CD14-positive monocyte (primary cell): ENCODE results near the gene MB21D2. TPM values are rescaled to one million over a fixed set of nuclear protein-coding genes. Genes with fewer than 3 reads are reported as not detected.

Experiments used
- DNase-seq, 3 donors: peaks; one replicate each; pipeline ENCODE4 v3.0.0-alpha.2; 2011 to 2022
- H2AFZ ChIP-seq: 2 replicates; pipeline ENCODE4 v1.6.0; 2012; ENCODE audit warnings: mild to moderate bottlenecking, low read depth, low read length, inconsistent platforms; ENCODE audit not compliant: insufficient read depth, poor library complexity, severe bottlenecking
- H3K27ac ChIP-seq, 2 donors: 1 replicate in 1 of 2; 2 replicates in 1 of 2; pipeline ENCODE4 v1.5.1; 2012 to 2013; ENCODE audit warnings: low read length in 2 of 2, control low read depth in 1 of 2, inconsistent platforms in 1 of 2, low read depth in 1 of 2, mild to moderate bottlenecking in 1 of 2
- H3K27me3 ChIP-seq, 2 donors: one replicate each; pipeline versions ENCODE4 v1.6.0 to v1.6.1; 2011 to 2013; ENCODE audit warnings: low read length in 2 of 2; ENCODE audit not compliant: control insufficient read depth in 2 of 2, insufficient read depth in 2 of 2
- H3K36me3 ChIP-seq, 2 donors: replicated peaks in 1 of 2; 1 replicate in 1 of 2; 2 replicates in 1 of 2; pipeline versions ENCODE4 v1.5.1 to v1.6.1; 2012 to 2013; ENCODE audit warnings: low read length in 2 of 2, control low read depth in 1 of 2, inconsistent platforms in 1 of 2, mild to moderate bottlenecking in 1 of 2; ENCODE audit not compliant: insufficient read depth in 2 of 2, control insufficient read depth in 1 of 2
- H3K4me1 ChIP-seq, 2 donors: 1 replicate in 1 of 2; 2 replicates in 1 of 2; pipeline versions ENCODE4 v1.5.1 to v1.6.1; 2012 to 2013; ENCODE audit warnings: low read length in 2 of 2, control low read depth in 1 of 2, inconsistent platforms in 1 of 2, mild to moderate bottlenecking in 1 of 2, moderate library complexity in 1 of 2; ENCODE audit not compliant: insufficient read depth in 2 of 2, control insufficient read depth in 1 of 2
- H3K4me2 ChIP-seq: replicated peaks from 2 replicates; pipeline ENCODE3; 2012; ENCODE audit warnings: low read length, moderate library complexity, mild to moderate bottlenecking; ENCODE audit not compliant: poor library complexity, severe bottlenecking; ENCODE audit errors: extremely low read depth
- H3K4me3 ChIP-seq, 3 experiments: fragments of 200-600 bp in 1 of 3; sonication (generic) in 1 of 3; replicated peaks in 1 of 3; 1 replicate in 2 of 3; 2 replicates in 1 of 3; pipeline ENCODE4 v1.5.1; 2011 to 2013; ENCODE audit warnings: low read length in 3 of 3, mild to moderate bottlenecking in 3 of 3, control low read depth in 2 of 3, low read depth in 2 of 3, inconsistent platforms in 1 of 3, moderate library complexity in 1 of 3
- H3K79me2 ChIP-seq: 2 replicates; pipeline ENCODE4 v1.6.0; 2012; ENCODE audit warnings: mild to moderate bottlenecking, control low read depth, inconsistent platforms, low read length, moderate library complexity; ENCODE audit not compliant: insufficient read depth
- H3K9ac ChIP-seq: 2 replicates; pipeline ENCODE4 v1.6.0; 2017; ENCODE audit warnings: low read length, mild to moderate bottlenecking; ENCODE audit not compliant: insufficient read depth, poor library complexity, severe bottlenecking
- H3K9me3 ChIP-seq, 2 donors: replicated peaks in 1 of 2; 1 replicate in 1 of 2; 2 replicates in 1 of 2; pipeline versions ENCODE4 v1.5.1 to v1.6.1; 2012 to 2013; ENCODE audit warnings: low read length in 2 of 2, control low read depth in 1 of 2; ENCODE audit not compliant: control insufficient read depth in 1 of 2, insufficient read depth in 1 of 2
- H4K20me1 ChIP-seq: 2 replicates; pipeline ENCODE4 v1.6.0; 2012; ENCODE audit warnings: mild to moderate bottlenecking, low read length, control low read depth, moderate library complexity; ENCODE audit not compliant: insufficient read depth
- H3K27ac Mint-ChIP-seq, 7 donors: one replicate each; pipeline ENCODE4 v1.8.0; 2020; ENCODE audit warnings: mild to moderate bottlenecking in 7 of 7, mixed read lengths in 7 of 7, moderate library complexity in 6 of 7, inconsistent platforms in 2 of 7
- H3K27me3 Mint-ChIP-seq, 3 donors: one replicate each; pipeline ENCODE4 v1.8.0; 2021 to 2022; ENCODE audit warnings: low read depth in 3 of 3, mild to moderate bottlenecking in 3 of 3, mixed read lengths in 3 of 3, moderate library complexity in 3 of 3, inconsistent platforms in 1 of 3
- H3K36me3 Mint-ChIP-seq, 2 donors: one replicate each; pipeline ENCODE4 v1.8.0; 2020; ENCODE audit warnings: mixed read lengths in 2 of 2, inconsistent platforms in 1 of 2, mild to moderate bottlenecking in 1 of 2
- H3K4me1 Mint-ChIP-seq: one replicate; pipeline ENCODE4 v1.8.0; 2020; ENCODE audit warnings: mild to moderate bottlenecking, mixed read lengths
- H3K4me3 Mint-ChIP-seq, 2 donors: one replicate each; pipeline ENCODE4 v1.8.0; 2020; ENCODE audit warnings: mild to moderate bottlenecking in 2 of 2, mixed read lengths in 2 of 2, moderate library complexity in 1 of 2
- H3K9me3 Mint-ChIP-seq, 7 donors: one replicate each; pipeline ENCODE4 v1.8.0; 2020 to 2022; ENCODE audit warnings: mixed read lengths in 7 of 7, mild to moderate bottlenecking in 6 of 7, moderate library complexity in 6 of 7, inconsistent platforms in 2 of 7
- CTCF ChIP-seq: fragments of 200-600 bp; IDR thresholded peaks from one replicate; pipeline ENCODE4 v1.8.0; 2022; ENCODE audit warnings: antibody characterized with exemption, mild to moderate bottlenecking
- WGBS: methylation state at CpG from one replicate; pipeline ENCODE4 v1.1.5; 2013; ENCODE audit warnings: missing lambda C conversion rate; ENCODE audit not compliant: insufficient coverage; 5-methylcytosine and 5-hydroxymethylcytosine counted together
- intact Hi-C, 2 donors: fragments of 100-400 bp; cut with micrococcal nuclease; formaldehyde crosslinking; loops; one replicate each; pipeline versions ENCODE4 v1.15.0 to v1.15.1; 2023
- polyA plus RNA-seq, 3 donors: library from polyadenylated mRNA; depleted of rRNA in 1 of 3; unstranded in 2 of 3; stranded (reverse) in 1 of 3; fragments of 300-500 nt in 2 of 3; fragments of >200 nt in 1 of 3; fragmentation: Illumina TruSeq in 2 of 3; gene quantifications; 1 replicate in 2 of 3; 2 replicates in 1 of 3; pipeline ENCODE4 v1.2.3, GENCODE V29; 2012 to 2021

Gene MB21D2
- polyA plus RNA-seq, 3 donors, result 0.37 to 0.77 (median 0.59) TPM

GRCh38 chr3:192751148-192751547, 166.5 kb downstream of the MB21D2 start:
- no peak for DNase-seq
- H3K9ac ChIP-seq, result no peak overlapping the region
- Mint-ChIP-seq H3K4me1 (no peaks in the 10 kb centered on the region), H3K27ac (no peak overlapping the region), H3K9me3 (peaks cover 0 to 3% (median 1%) of the 10 kb centered on the region in 7 donors), H3K4me3 (no peak overlapping the region), H3K27me3 (no peaks in the 10 kb centered on the region), H3K36me3 (no peaks in the 10 kb centered on the region)
- no peaks in the 10 kb centered on the region for H3K27me3 ChIP-seq
- TF ChIP-seq CTCF, result no peak
- no CpG with 5 or more reads among the region's 2 CpGs for WGBS
- H3K4me1 ChIP-seq, result no peaks in the 10 kb centered on the region
- H3K4me3 ChIP-seq, result no peak overlapping the region
- H3K4me2 ChIP-seq, result no peak overlapping the region
- H3K27ac ChIP-seq, result no peak overlapping the region
- H3K79me2 ChIP-seq, result no peaks in the 10 kb centered on the region
- H4K20me1 ChIP-seq, result no peaks in the 10 kb centered on the region
- no peak overlapping the region for H2AFZ ChIP-seq
- H3K36me3 ChIP-seq, result no peaks in the 10 kb centered on the region
- intact Hi-C loops, result no loop called here
- no peaks in the 10 kb centered on the region for H3K9me3 ChIP-seq

GRCh38 chr3:192750201-192750600, 167.5 kb downstream of the MB21D2 start:
- H3K4me3 Mint-ChIP-seq, result no peak overlapping the region
- 64% methylated on average over 3 of the region's 5 CpGs for WGBS
- intact Hi-C loops, result no loop called here

More at GRCh38 chr3:192750201-192750600, 167.5 kb downstream of the MB21D2 start:
- no peak overlapping the region for H3K4me2 ChIP-seq
- no peak overlapping the region for H2AFZ ChIP-seq
- H3K79me2 ChIP-seq, result no peaks in the 10 kb centered on the region
- H3K27me3 ChIP-seq, result no peaks in the 10 kb centered on the region
- no peaks in the 10 kb centered on the region for H3K4me1 Mint-ChIP-seq
- no peak for DNase-seq
- no peaks in the 10 kb centered on the region for H3K36me3 ChIP-seq
- peaks cover 0 to 3% (median 1%) of the 10 kb centered on the region in 7 donors for H3K9me3 Mint-ChIP-seq
- H4K20me1 ChIP-seq, result no peaks in the 10 kb centered on the region
- H3K9ac ChIP-seq, result no peak overlapping the region
- H3K27me3 Mint-ChIP-seq, result no peaks in the 10 kb centered on the region
- H3K36me3 Mint-ChIP-seq, result no peaks in the 10 kb centered on the region
- H3K4me1 ChIP-seq, result no peaks in the 10 kb centered on the region
- H3K27ac ChIP-seq, result no peak overlapping the region
- no peak for TF ChIP-seq CTCF
- peak overlapping the region in 1 of 7 donors; percentile 11 for H3K27ac Mint-ChIP-seq
- H3K4me3 ChIP-seq, result no peak overlapping the region
- no peaks in the 10 kb centered on the region for H3K9me3 ChIP-seq
